Left lobe of liver (tissue), 2 donors: ENCODE measurements around the gene TRIM33. TPM values are rescaled to one million over a fixed set of nuclear protein-coding genes. Genes with fewer than 3 reads are reported as not detected.
"Not testable (repeated sequence)": the region's sequence is repeated elsewhere in the genome, so short reads cannot be mapped to it uniquely, and the experiment has no call there.

ENCODE experiments used
- ATAC-seq: fragments of 200-7000 bp; cut with Tn5 transposase; one replicate; pipeline ENCODE4 v1.9.1; 2020; ENCODE audit warnings: mild to moderate bottlenecking, moderate library complexity
- DNase-seq: peaks from one replicate; pipeline ENCODE4 v3.0.0-alpha.2; 2020; ENCODE audit warnings: low spot score
- total RNA-seq: library from RNA; stranded (reverse); gene quantifications from one replicate; pipeline ENCODE4 v1.2.1, GENCODE V29; 2021
- donor health status: DM: no; HTN: no; CAD: no; lungs with moderate emphysema.
- donor health status: DM: no; HTN: yes; CAD: no.

The TRIM33 gene
- total RNA-seq, 1 donor from 2014 or later, result 13.7 TPM

DNA sequence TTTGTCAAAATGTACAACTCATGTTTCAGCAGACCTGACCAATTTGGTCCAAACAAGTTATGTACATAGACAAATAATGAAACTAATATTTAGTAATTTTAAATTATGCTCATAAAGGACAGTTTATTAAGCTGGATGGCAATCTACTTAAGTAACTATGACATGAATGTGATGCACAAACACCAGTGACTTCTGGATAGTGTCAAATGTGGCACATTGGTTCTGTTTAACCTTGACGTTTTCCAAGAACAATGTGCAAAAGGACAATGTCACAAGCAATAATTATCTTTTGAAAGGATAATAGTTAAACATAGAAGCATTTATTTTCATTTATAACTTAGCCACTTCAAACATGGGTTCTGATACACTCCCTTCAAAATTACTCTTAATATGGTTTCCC, 80.0 kb downstream of the TRIM33 start:
- ATAC-seq (no peak), DNase-seq (no peak)

DNA sequence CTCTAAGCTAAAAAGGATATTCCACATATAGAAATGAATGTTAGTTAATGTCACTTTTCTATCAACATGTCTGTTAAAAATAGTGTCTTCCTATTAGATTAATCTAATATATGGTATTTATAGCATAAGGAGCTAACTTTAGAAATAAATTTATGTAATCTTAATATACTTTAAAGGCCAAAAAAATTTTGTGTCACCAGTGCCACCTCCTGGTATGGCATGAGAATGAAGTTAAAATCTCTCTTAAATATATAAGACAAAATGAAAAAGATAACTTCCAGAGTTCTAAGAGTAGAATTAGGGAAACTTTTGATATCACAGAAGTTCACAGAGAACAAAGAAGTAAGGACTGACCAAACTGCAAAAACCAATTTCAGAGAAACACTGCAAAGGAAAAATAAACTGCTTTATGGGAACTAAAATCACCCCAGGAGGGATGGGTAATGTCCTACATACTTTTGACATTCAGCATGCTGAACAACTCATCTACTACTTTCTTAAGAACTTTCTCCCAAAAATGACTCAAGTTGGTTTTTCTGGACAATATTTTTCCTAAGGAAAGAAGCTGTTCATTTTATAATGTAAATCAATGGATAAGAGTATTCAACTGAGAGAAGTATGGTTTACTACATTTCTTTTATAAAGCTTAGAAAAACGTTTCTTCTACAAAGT, 82.8 kb downstream of the TRIM33 start:
- ATAC-seq (peak; percentile 59), DNase-seq (no peak)

DNA sequence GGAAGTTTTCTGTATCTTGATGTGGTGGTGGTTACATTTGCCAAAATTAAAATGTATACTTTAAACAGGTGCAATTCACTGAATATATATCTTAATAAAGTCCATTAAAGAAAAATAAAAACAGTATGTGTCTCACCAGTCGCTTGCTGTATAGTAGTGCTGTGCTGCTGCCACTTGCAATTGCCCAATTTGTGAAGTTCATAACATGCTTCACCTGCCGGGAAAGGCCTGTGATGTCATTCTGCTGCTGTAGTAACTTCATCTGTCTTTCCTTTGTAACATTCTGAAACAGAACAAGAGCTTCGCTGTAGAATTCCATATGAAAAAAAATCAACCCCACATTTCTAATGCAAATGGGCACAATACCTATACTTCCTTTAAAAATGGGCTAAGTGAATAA, 83.4 kb downstream of the TRIM33 start:
- no peak for DNase-seq
- ATAC-seq, result peak; percentile 54

DNA sequence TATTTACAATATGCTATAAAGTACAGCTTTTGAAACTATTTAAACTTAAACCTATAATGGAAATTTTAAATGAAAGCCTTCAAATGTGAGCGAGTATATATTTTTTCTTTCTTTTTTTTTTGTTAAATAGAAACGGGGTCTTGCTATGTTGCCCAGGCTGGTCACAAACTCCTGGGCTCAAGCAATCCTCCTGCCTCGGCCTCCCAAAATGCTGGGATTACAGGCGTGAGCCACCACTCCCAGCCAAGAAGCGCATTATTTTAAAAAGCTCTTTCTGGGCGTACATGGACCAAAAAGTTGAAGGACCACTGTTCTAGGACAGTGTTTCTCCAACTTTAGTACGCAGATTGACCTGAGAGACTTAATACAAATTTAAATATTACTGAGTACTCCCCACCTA, 87.5 kb downstream of the TRIM33 start:
- ATAC-seq, result no peak
- no peak for DNase-seq

DNA sequence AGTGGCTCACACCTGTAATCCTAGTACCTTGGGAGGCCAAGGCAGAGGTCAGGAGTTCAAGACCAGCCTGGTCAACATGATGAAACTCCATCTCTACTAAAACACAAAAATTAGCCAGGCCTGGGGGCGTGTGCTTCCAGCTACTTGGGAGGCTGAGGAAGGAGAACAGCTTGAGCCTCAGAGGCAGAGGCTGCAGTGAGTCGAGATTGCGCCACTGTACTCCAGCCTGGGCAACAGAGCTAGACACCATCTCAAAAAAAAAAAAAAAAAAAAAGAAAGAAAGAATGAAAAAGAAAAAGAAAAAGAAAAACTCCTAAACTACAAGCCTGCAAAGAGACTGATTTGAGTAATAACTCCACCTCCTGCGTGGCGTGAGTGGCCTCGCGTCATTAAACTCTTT, 92.1 kb downstream of the TRIM33 start:
- not testable (repeated sequence) for ATAC-seq, DNase-seq

DNA sequence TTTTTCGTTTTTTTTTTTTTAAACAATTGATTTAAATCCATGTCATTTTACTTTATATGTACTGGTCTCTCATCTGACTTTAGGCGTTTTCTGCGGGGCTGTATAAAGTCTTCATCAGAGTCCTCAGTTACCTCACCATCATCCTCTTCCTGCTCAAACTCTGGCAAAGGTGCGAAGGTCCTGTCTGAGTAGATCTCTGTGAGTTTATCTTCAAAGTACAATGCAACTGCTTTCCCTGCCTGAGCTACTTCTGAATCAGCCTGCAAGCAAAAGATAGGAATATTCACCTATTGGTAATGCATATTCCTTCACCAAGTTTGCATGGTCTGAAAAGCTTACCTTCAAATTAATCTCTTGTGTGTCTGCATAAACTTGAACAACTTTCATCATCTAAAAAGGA, 113.4 kb downstream of the TRIM33 start:
- DNase-seq (no peak), ATAC-seq (no peak)

DNA sequence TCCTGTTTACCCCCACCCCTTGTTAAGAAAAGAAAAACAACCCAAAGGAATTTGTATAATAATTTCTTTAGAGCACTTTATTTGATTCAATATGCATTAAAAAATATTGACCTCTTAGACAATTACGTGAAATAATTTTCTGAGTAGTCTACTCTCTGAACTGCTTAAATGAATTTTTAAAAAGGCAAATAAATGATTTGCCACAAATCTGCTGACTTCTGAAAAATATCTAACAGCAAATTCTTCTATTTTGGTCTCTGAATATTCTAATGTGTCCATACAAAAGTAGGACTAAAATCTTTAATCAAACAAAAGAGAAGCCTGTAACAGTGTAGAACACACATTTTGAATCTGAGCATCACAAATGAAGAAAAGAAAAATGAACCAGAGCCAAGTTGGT, 115.1 kb downstream of the TRIM33 start:
- no peak for ATAC-seq
- DNase-seq, result no peak

DNA sequence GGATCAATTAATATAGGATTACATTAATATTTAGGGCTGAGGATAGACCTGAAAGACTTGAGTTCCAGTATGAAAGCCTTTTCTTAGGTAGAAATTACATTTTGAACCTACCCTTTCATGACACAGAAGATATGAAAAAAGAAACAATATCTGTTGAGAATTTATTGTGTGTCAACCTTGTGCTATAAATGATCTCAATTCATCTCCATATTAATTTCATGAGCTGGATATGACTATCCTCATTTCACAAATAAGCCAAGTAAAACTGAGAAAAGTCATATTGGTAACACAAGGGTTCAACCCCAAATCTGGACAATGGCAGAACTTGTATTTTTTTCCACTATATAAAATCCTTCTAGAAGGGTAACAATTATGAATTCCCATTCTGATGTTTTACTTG, 120.0 kb downstream of the TRIM33 start:
- no peak for ATAC-seq

DNA sequence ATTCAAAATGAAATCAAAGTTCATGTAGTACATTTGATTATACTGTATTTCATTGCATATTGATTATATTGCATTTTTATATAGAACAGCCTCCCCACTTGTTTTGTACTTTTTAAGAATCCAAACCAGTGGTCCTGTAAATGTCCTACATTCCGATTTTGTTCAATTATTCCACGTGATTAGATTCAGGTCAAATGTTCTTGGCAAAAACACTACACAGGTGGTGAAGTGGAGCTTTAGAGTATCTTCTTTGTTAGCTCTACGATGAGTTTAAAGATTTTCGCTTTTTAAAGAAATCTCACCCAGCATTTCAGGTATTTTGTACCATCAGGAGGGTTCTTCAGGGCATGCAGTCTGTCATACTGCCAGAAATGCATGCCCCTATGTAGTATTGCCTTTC, 120.6 kb downstream of the TRIM33 start:
- DNase-seq, result no peak
- no peak for ATAC-seq

More for the DNA sequence above, 120.0 kb downstream of the TRIM33 start:
- DNase-seq, result no peak

DNA sequence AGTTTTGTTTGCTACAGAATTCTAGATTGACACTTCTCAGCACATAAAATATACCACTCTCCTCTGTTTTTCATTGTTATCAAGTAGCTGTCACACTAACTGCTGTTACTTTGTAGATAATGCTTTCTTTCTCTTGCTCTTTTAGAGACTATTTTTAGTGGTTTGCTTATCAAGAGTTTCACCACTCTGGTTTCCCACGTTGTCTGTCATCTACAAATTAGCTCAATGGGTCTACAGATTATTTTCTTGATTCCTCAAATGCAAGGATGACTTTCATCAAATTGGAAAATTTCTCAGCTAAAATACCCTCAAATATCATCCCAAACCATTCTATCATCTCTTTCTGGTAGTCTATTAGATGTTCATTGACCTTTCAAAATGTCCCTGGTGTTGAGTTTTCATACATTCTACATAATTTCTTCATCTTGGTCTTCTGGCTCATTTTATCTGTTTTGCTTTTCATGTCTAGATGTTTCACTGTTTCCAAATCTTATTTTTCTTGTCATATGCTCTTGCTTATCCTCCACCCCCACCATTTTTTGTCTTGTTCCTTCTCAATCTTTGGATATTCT, 122.5 kb downstream of the TRIM33 start:
- DNase-seq, result no peak
- no peak for ATAC-seq

DNA sequence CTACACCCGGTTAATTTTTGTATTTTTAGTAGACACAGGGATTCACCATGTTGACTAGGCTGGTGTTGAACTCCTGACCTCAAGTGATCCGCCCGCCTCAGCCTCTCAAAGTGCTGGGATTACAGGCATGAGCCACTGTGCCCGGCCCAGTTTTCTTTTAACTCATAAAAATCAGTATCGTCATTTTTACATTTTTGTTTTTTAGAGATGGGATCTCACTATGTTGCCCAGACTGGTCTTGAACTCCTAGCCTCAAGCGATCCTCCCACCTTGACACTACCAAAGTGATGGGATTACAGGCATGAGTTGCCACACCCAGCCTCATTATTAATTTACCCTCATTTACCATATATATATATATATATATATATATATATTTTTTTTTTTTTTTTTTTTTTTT, 123.4 kb downstream of the TRIM33 start:
- not testable (repeated sequence) for DNase-seq, ATAC-seq

DNA sequence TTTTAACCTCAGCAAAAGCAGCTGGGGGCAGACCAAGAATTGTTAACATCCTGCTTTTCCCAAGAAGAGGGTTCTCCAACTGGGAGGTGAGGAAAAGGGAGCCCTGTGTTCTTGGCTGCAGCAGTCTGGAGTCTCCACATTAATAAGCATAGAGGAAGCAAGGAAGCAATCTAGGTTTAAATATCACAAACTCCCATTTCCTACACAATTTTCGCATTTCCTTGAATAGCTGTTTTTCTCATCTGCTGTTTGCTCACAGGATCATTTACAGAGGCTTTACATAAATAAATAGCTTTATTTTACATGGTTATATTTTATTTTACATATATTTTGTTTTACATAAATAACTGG, 124.0 kb downstream of the TRIM33 start:
- no peak for DNase-seq
- ATAC-seq, result no peak

DNA sequence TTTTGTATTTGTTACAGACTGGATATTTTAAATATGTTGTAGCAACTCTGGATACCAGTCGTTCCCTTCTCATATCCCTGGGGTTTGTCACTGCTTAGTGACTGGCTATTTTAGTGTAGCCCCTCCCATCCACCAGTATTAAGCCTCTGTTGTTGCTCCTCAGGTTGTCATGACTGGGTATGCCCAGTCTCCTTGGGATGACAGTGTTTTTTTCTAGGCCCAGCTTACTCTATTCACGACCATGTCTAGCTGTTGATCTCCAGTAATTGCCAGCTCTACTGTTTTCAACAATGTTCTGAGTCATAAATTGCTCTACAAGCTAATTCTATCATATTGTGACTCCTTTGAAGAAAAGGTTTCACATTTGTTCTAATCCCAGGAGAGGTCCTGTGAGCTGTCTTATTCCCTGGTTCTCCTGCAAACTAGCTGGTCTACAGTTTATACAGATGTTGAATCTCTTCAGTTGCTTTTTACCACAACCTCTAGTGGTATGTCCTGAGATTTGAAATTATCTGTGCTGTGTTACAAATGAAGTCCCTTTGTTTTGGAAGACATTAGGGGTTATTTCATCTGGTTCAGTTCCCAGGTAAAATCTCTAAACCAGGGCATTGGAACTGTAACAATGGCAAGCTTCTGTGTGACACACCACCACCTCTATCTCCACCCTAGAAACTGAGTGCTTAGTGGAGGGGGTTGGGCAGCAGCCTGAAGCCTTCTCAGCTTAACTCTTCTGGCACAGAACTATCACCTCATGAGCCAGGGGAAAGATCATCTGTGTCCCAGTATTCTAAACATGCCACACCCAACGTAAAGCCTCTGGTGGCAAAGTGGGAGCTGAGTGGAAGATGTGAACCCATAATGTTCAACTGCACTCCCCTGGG, 124.6 kb downstream of the TRIM33 start:
- DNase-seq (no peak), ATAC-seq (no peak)

DNA sequence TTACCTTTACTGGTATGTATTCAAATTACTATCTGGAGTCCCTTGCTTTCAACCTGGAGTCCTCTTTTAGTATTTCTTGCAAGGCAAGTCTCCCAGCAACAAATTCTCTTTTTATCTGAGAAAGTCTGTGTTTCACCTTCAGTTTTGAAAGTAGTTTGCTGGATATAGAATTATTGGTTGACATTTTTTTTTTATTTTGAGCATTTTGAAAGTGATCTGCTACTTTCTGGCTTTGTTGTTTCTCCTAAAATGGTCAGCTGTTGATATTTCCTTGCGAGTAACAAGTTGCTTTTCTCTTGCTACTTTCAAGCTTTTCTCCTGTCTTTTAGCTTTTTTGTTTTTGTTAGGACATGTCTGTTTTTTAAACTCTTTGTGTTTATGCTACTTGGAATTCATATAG, 126.1 kb downstream of the TRIM33 start:
- no peak for DNase-seq
- ATAC-seq, result no peak

DNA sequence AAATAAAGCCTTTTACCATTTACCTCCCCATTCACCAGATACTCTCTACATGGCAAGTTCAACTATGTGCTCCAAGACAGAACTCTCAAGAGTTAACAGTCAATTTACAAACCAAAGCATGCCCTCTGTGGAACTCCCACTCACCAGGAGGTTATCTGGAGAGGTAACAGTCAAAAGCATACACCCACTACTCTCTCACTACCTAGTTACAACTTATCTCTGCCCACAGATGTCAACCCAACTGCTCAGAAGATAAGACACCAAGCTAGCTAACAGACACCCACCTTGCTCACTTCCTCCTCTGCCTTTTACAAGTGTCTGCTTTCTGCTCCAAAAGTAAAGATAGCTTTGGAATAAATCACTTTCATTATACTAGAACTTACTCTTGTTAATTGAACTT, 131.0 kb downstream of the TRIM33 start:
- no peak for ATAC-seq
- DNase-seq, result no peak

DNA sequence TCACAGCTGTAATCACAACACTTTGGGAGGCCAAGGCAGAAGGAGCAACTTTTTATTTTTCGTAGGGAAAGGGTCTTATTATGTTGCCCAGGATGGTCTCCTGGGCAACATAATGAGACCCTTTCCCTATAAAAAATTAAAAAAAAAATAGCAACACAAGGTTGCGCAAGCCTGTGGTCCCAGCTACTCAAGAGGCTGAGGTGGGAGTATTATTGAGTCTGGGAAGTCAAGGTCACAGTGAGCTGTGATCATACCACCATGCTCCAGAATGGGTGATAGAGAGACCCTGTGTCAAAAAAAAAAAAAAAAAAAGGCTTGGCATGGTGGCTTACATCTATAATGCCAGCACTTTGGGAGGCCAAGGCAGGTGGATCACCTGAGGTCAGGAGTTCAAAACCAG, 131.6 kb downstream of the TRIM33 start:
- DNase-seq (no peak), ATAC-seq (no peak)

DNA sequence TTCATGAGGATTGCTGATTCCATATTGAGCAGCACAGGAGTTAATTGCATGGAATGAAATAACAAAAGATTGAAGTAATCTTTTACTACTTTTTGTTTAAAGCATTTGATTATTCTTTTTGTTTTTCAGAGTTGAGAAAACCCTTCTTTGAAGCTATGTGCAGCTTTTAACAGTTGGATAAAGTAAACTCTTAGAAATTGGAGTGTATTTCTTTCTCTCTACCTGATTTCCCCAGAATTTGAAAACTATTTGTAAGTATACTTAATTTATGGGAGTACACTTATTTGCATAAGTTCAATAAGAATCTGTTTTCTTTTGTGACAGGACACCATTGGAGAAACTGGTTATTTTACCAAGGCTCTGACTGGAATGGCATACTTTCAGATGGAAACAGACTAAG, 133.6 kb downstream of the TRIM33 start:
- no peak for ATAC-seq
- no peak for DNase-seq

DNA sequence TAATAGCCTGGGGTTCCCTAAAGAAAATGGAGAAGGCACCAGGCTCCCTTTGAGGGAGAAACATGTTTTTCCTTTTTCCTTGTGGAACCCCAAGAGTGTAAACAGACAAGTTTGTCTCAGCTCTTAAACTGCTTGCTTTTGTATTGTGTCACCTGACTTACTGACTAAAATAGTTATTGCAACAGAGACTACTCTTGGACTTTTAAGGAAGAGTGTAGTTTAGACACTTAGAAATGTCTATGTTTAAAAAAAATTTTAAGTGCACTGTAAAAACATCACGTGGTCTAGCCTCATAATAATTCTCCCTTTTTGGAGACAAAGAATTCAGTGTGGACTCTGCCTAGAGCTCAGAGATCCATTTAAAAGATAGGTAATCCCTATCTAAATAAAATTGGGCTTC, 141.1 kb downstream of the TRIM33 start:
- ATAC-seq (no peak), DNase-seq (no peak)

DNA sequence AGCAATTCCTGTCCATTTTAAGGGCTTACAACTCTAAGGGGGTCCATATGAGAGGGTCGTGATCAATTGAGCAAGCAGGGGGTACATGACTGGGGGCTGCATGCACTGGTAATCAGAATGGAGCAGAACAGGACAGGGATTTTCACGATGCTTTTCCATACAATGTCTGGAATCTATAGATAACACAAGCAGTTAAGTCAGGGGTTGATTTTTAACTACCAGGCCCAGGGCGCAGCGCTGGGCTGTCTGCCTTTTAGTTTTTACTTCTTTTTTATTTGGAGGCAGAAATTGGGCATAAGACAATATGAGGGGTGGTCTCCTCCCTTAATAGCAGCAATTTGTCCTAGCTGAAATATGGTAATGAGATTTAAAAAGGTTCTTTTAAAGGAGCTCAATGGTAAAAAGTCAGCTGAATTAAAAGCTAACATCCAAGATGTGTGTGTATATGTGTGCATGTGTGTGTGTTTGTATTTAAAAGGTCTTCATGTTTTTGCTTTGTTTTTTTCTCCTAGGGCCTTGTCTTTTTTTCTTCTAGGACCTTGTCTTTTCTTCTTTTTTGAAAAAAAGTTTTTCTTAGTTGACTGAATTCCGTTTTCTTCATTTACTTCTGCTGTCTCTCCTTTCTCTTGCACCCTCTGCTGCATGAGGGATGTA, 141.6 kb downstream of the TRIM33 start:
- not testable (repeated sequence) for ATAC-seq, DNase-seq

DNA sequence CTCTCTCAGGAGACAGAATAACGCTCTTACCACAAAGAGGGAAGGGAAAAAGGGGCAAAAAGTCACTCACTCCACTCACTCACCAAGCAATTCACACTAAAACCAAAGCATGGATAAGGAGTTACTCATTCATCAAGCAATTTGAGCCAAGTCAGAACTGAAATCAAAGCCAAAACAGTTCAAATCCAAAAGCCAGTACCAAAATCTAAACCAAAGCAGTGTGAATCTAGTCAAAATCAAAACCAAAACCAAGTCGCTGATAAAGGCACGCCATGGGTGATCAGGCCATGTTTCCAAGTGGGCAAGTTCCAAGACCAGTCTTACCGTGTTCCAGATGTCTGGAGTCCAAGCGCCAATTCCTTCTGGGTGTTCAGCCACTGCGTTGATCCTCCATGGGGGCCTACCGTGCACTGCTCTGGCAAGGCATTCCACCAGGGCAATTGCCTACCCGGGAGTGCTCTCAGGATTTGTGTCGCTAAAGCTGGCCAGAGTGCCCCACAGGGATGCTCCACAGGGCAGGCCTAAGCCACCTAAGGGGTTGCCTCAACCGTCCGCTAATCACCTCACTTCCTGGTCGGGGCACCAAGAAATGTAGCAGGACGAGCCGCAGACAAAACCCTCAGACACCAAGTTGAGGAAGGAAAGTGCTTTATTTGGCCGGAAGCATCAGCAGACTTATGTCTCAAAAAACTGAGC, 142.3 kb downstream of the TRIM33 start:
- DNase-seq, result no peak
- peak; percentile 77 for ATAC-seq

DNA sequence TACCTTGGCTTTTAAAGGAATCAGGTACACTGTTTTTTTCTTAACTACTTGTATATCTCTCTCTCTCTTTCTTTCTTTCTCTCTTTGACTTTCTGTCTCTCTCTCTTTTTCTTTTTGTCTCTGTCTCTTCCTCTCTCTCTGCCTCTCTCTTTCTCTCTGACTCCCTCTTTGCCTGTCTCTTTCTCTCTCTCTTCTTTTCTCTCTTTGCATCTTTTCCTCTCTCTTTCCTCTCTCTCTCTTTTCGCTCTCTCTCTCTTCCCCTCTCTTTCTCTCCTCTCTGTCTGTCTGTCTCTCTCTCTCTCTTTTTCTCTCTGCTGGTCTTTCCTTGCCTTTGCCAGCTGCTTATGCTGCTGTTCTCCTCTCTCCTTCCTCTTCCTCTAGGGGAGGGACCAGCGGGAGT, 143.2 kb downstream of the TRIM33 start:
- DNase-seq, result no peak

More for the DNA sequence above, 143.2 kb downstream of the TRIM33 start:
- ATAC-seq, result no peak
